AG09319 (cell line): Measurements from ENCODE around the gene TAB2.

Experiments used
- DNase-seq: peaks from one replicate; pipeline ENCODE4 v3.0.0-alpha.2; 2010; ENCODE audit warnings: low read depth; ENCODE audit errors: extremely low read depth
- CTCF ChIP-seq: IDR thresholded peaks from 2 replicates; pipeline ENCODE4 v1.5.1; 2011; ENCODE audit warnings: low read depth, mild to moderate bottlenecking, inconsistent platforms, low read length, moderate library complexity

The TAB2 gene

GRCh38 chr6:149450679-149451375, 133.3 kb downstream of the TAB2 start:
- DNase-seq = no peak
- no peak for TF ChIP-seq CTCF

- no peak for TF ChIP-seq CTCF
- DNase-seq = no peak
Observed at GRCh38 chr6:149451376-149452036, 134.0 kb downstream of the TAB2 start.

- TF ChIP-seq CTCF = no peak
- no peak for DNase-seq
Observed at GRCh38 chr6:149452037-149452939, 134.8 kb downstream of the TAB2 start.

GRCh38 chr6:149453597-149454345, 136.3 kb downstream of the TAB2 start:
- no peak for DNase-seq
- TF ChIP-seq CTCF = no peak

GRCh38 chr6:149454346-149454848, 136.9 kb downstream of the TAB2 start:
- DNase-seq = peak; percentile 86

More at GRCh38 chr6:149454346-149454848, 136.9 kb downstream of the TAB2 start:
- no peak for TF ChIP-seq CTCF
